ENCODE results near the gene DDX28.

The DDX28 gene

GRCh38 chr16:68022728-68023537, at the start of gene DDX28, which contains the start of gene DUS2:
TSS of gene DDX28 (minus strand) at chr16:68023232. CDS start at chr16:68023202, 30 bp downstream.
TSS of gene DUS2 (plus strand) at chr16:68023284. CDS start at chr16:68038024, 14,740 bp downstream.
- DNase-seq (ENCODE audit: low spot score), result peak; percentile 90

GRCh38 chr16:68072038-68072695, 49.1 kb upstream of the DDX28 start:
- no peak for DNase-seq (ENCODE audit: low spot score)

GRCh38 chr16:68071518-68071901, 48.5 kb upstream of the DDX28 start:
- no peak for DNase-seq (ENCODE audit: low spot score)

GRCh38 chr16:68070806-68071517, 47.9 kb upstream of the DDX28 start:
- no peak for DNase-seq (ENCODE audit: low spot score)

GRCh38 chr16:68070249-68070730, 47.3 kb upstream of the DDX28 start:
- no peak for DNase-seq (ENCODE audit: low spot score)

- no peak for DNase-seq (ENCODE audit: low spot score)
These were observed 46.6 kb upstream of the DDX28 start for GRCh38 chr16:68069511-68070248.

GRCh38 chr16:68068926-68069325, 45.9 kb upstream of the DDX28 start:
- no peak for DNase-seq (ENCODE audit: low spot score)

- DNase-seq (ENCODE audit: low spot score), result no peak
These were observed 43.7 kb upstream of the DDX28 start for GRCh38 chr16:68066763-68067162.

- no peak for DNase-seq (ENCODE audit: low spot score)
These were observed 42.8 kb upstream of the DDX28 start for GRCh38 chr16:68065716-68066305.

GRCh38 chr16:68064791-68065365, 41.8 kb upstream of the DDX28 start:
- peak; percentile 42 for DNase-seq (ENCODE audit: low spot score)

GRCh38 chr16:68062910-68063393, 39.9 kb upstream of the DDX28 start:
- no peak for DNase-seq (ENCODE audit: low spot score)

- DNase-seq (ENCODE audit: low spot score), result no peak
These were observed 38.4 kb upstream of the DDX28 start for GRCh38 chr16:68061396-68061795.

- DNase-seq (ENCODE audit: low spot score), result no peak
These were observed 36.8 kb upstream of the DDX28 start for GRCh38 chr16:68059804-68060203.

GRCh38 chr16:68055395-68055794, 32.4 kb upstream of the DDX28 start:
- no peak for DNase-seq (ENCODE audit: low spot score)

- no peak for DNase-seq (ENCODE audit: low spot score)
These were observed 26.4 kb upstream of the DDX28 start for GRCh38 chr16:68049449-68049848.

GRCh38 chr16:68047987-68048386, 25.0 kb upstream of the DDX28 start:
- no peak for DNase-seq (ENCODE audit: low spot score)

- DNase-seq (ENCODE audit: low spot score), result no peak
These were observed 23.1 kb upstream of the DDX28 start for GRCh38 chr16:68046106-68046505.

- no peak for DNase-seq (ENCODE audit: low spot score)
These were observed 18.8 kb upstream of the DDX28 start for GRCh38 chr16:68041783-68042182.

- DNase-seq (ENCODE audit: low spot score), result peak; percentile 50
These were observed 17.7 kb upstream of the DDX28 start for GRCh38 chr16:68040506-68041288.

All from putamen (tissue), 1 donor.